RWPE2 (cell line): ENCODE results near the gene MRPS24.

Source experiments
- ATAC-seq: fragments of 200-7000 bp; cut with Tn5 transposase; 3 replicates; pipeline ENCODE4 v1.9.1; 2021; ENCODE audit warnings: low read depth
- DNase-seq: peaks from one replicate; pipeline ENCODE4 v3.0.0-alpha.2; 2020; ENCODE audit warnings: low spot score
- H3K27ac ChIP-seq: fragments of 450-650 bp; 2 replicates; pipeline ENCODE4 v1.5.1; 2017; ENCODE audit warnings: mild to moderate bottlenecking; ENCODE audit not compliant: poor library complexity, severe bottlenecking
- H3K27me3 ChIP-seq: fragments of 250-450 bp; sonication (Bioruptor Pico); 2 replicates; pipeline ENCODE4 v1.5.1; 2021; ENCODE audit warnings: mild to moderate bottlenecking, moderate library complexity; ENCODE audit not compliant: insufficient read depth, poor library complexity, severe bottlenecking
- H3K36me3 ChIP-seq: fragments of 250-450 bp; sonication (Bioruptor Pico); 2 replicates; pipeline ENCODE4 v1.5.1; 2020; ENCODE audit warnings: low read depth, mild to moderate bottlenecking, moderate library complexity
- H3K4me1 ChIP-seq: fragments of 250-450 bp; sonication (Bioruptor Pico); 2 replicates; pipeline ENCODE4 v1.5.1; 2021; ENCODE audit warnings: mild to moderate bottlenecking, moderate library complexity; ENCODE audit not compliant: insufficient read depth, poor library complexity, severe bottlenecking
- H3K4me3 ChIP-seq: fragments of 250-450 bp; sonication (Bioruptor Pico); 2 replicates; pipeline ENCODE4 v1.5.1; 2021; ENCODE audit warnings: mild to moderate bottlenecking, moderate library complexity; ENCODE audit not compliant: severe bottlenecking
- H3K9me3 ChIP-seq: fragments of 250-450 bp; sonication (Bioruptor Pico); 2 replicates; pipeline ENCODE4 v1.5.1; 2021; ENCODE audit warnings: mild to moderate bottlenecking, moderate library complexity; ENCODE audit not compliant: severe bottlenecking
- TF ChIP-seq, protein P1 (sequence below): fragments of 450-650 bp; IDR thresholded peaks from one replicate; pipeline ENCODE4 v1.5.1; 2017; ENCODE audit warnings: mild to moderate bottlenecking, moderate library complexity; ENCODE audit not compliant: poor library complexity, severe bottlenecking

The MRPS24 gene

DNA sequence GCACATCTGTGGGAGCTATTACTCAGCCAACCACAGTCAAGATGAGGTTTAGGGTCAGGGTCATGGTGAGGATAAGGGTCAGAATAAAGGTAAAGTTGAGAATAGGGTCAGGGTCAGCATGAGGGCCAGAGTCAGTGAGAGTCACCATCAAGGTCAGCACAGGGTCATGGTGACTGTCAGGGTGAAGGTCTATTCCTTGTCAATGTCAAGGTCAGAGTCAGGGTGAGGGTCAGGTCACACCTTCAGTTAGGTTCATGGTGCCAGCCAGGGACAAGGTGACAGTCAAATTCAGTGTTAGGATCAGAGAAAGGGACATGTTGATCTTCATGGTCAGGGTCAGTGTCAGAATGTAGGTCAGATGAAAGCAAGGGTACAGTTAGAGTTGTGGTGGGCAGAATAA is 14.1 kb downstream of the MRPS24 start:
- TF ChIP-seq, protein P1, sequence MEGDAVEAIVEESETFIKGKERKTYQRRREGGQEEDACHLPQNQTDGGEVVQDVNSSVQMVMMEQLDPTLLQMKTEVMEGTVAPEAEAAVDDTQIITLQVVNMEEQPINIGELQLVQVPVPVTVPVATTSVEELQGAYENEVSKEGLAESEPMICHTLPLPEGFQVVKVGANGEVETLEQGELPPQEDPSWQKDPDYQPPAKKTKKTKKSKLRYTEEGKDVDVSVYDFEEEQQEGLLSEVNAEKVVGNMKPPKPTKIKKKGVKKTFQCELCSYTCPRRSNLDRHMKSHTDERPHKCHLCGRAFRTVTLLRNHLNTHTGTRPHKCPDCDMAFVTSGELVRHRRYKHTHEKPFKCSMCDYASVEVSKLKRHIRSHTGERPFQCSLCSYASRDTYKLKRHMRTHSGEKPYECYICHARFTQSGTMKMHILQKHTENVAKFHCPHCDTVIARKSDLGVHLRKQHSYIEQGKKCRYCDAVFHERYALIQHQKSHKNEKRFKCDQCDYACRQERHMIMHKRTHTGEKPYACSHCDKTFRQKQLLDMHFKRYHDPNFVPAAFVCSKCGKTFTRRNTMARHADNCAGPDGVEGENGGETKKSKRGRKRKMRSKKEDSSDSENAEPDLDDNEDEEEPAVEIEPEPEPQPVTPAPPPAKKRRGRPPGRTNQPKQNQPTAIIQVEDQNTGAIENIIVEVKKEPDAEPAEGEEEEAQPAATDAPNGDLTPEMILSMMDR: no peak
- no peak overlapping the region for H3K4me3 ChIP-seq
- H3K36me3 ChIP-seq: no peaks in the 10 kb centered on the region
- no peak overlapping the region for H3K27ac ChIP-seq
- ATAC-seq (no peak), DNase-seq (no peak)
- H3K4me1 ChIP-seq: no peaks in the 10 kb centered on the region
- H3K27me3 ChIP-seq: no peaks in the 10 kb centered on the region
- H3K9me3 ChIP-seq: no peaks in the 10 kb centered on the region

DNA sequence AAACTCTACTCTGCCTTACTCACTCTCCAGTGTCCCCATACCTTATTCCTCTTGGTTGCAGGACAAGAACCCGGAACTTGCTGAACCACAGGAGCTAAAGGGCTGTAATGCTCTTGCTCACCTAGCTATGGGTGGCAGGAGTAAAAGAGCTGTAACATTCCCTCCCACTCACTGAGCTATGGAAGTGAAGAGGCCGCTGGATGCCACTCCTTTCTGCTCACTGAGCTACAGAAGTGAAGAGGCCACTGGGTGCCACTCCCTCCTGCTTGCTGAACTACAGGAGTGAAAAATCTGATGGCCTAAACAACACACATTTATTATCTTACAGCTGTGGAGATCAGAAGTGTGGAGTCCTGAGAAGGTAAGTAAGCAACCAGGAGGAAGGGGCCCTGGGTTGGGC is 17.5 kb downstream of the MRPS24 start:
- Histone ChIP-seq H3K9me3 (no peaks in the 10 kb centered on the region), H3K27me3 (no peaks in the 10 kb centered on the region)

DNA sequence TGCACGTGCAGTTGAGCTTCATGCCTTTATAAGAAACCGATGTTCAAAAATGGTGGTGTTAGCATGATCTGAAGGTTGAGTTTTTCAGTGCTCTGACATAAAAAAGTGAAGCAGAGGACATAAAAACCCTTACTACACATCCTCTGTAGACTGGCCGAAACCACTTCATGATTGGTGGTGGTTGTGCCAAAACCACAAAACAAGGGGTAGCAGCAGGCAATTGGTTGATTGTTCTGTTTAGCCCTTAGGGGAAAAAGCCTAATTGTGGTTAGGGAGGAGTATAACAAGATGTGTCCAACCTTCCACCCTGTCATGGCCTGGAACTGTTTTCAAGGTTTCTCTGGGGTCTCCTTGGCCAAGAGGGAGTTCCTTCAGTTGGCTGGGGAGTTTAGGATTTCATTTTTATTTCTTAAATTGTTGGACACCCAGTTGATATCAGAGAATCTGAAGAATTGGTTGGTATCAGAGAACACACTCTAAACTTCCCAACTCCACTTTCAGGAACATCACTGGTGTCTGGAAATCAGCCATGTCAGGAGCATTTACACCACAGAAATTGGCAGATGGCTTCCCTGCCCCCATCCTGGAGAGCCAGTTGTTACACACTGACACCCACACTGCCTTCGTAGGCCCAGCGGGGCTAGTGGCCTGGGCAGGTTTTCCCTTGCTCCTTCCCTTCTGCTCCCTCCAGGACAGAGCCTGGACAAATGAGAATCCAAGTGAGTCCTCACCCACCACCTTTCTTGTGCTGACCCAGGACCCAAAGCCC is 18.8 kb downstream of the MRPS24 start:
- H3K27me3 ChIP-seq: no peaks in the 10 kb centered on the region
- no peak overlapping the region for H3K4me3 ChIP-seq
- H3K36me3 ChIP-seq: no peaks in the 10 kb centered on the region
- ATAC-seq: no peak
- H3K9me3 ChIP-seq: no peaks in the 10 kb centered on the region
- DNase-seq: no peak
- TF ChIP-seq, protein P1: no peak
- no peaks in the 10 kb centered on the region for H3K4me1 ChIP-seq
- no peak overlapping the region for H3K27ac ChIP-seq

More for the DNA sequence above, 17.5 kb downstream of the MRPS24 start:
- Histone ChIP-seq H3K4me3 (no peak overlapping the region), H3K27ac (no peak overlapping the region), H3K36me3 (no peaks in the 10 kb centered on the region), H3K4me1 (no peaks in the 10 kb centered on the region)
- TF ChIP-seq, protein P1: no peak
- ATAC-seq (no peak), DNase-seq (no peak)

DNA sequence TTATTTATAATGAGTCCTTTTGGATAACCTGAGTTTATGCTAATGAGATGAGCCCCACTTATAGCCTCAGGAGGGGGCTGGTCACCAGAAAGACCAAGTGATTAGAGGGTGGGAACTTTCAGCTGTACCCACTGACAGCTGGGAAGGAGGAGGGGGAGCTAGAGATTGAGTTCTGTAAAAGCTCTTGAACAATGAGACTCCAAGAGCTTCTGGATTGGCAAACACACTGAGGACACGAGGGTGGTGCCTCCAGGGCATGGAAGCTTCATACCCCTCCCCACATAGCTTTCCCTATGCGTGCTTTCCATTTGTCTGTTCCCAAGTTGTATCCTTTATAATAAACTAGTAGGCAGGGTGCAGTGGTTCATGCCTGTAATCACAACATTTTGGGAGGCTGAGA is 20.3 kb downstream of the MRPS24 start:
- Histone ChIP-seq H3K27ac (no peak overlapping the region), H3K9me3 (no peaks in the 10 kb centered on the region), H3K27me3 (no peaks in the 10 kb centered on the region), H3K4me3 (no peak overlapping the region), H3K36me3 (no peaks in the 10 kb centered on the region), H3K4me1 (no peaks in the 10 kb centered on the region)
- ATAC-seq (no peak), DNase-seq (no peak)
- TF ChIP-seq, protein P1: no peak

DNA sequence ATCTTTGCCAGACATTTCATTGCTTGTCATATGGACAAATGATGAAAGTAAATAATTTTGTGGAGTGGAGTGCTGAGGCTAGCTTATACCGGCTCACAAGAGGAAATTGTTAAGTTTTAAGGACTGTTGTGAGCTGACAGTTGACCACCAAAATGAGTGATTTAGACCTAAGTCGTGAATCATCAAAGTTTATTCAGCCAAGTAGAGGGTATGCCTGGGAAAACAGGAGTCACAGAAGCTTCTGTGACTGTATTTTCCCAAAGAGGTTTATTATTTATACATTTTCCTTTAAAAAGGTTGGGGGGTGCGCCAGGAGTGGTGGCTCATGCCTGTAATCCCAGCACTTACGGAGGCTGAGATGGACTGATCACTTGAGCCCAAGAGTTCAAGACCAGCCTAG is 21.8 kb downstream of the MRPS24 start:
- ATAC-seq: no peak
- no peaks in the 10 kb centered on the region for H3K27me3 ChIP-seq
- H3K4me1 ChIP-seq: no peaks in the 10 kb centered on the region
- no peak for DNase-seq
- TF ChIP-seq, protein P1: no peak
- no peaks in the 10 kb centered on the region for H3K9me3 ChIP-seq
- no peak overlapping the region for H3K4me3 ChIP-seq
- no peak overlapping the region for H3K27ac ChIP-seq
- no peaks in the 10 kb centered on the region for H3K36me3 ChIP-seq
